22Rv1 (cell line): Measurements from ENCODE around the gene CXCL8.

Experiments
- ZFX ChIP-seq: fragments of 450-650 bp; IDR thresholded peaks from 2 replicates; pipeline ENCODE4 v1.6.1; 2017; ENCODE audit warnings: antibody characterized with exemption, borderline replicate concordance
- TF ChIP-seq, protein P1 (sequence below): fragments of 450-650 bp; IDR thresholded peaks from 2 replicates; pipeline ENCODE4 v1.5.1; 2017; ENCODE audit warnings: mild to moderate bottlenecking

GRCh38 chr4:73729534-73730165, 10.7 kb upstream of the CXCL8 start:
- TF ChIP-seq, protein P1, sequence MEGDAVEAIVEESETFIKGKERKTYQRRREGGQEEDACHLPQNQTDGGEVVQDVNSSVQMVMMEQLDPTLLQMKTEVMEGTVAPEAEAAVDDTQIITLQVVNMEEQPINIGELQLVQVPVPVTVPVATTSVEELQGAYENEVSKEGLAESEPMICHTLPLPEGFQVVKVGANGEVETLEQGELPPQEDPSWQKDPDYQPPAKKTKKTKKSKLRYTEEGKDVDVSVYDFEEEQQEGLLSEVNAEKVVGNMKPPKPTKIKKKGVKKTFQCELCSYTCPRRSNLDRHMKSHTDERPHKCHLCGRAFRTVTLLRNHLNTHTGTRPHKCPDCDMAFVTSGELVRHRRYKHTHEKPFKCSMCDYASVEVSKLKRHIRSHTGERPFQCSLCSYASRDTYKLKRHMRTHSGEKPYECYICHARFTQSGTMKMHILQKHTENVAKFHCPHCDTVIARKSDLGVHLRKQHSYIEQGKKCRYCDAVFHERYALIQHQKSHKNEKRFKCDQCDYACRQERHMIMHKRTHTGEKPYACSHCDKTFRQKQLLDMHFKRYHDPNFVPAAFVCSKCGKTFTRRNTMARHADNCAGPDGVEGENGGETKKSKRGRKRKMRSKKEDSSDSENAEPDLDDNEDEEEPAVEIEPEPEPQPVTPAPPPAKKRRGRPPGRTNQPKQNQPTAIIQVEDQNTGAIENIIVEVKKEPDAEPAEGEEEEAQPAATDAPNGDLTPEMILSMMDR, result peak; percentile 85
- no peak for TF ChIP-seq ZFX
